ENCODE measurements around the gene ADGRG3. TPM values are rescaled to one million over a fixed set of nuclear protein-coding genes. Genes with fewer than 3 reads are reported as not detected.

The ADGRG3 gene
- total RNA-seq, 1 experiment from 2014 or later, result not detected

- Histone ChIP-seq H3K4me3 (peak within 1 kb of the TSS; percentile 90), H3K79me2 (ENCODE audit: low read depth) (peaks cover 6% of the 10 kb centered on the region; the same call in 1 of the 2 replicates), H3F3A (ENCODE audit: insufficient read depth, low read depth) (peaks cover 22% of the 10 kb centered on the region; the same call in 1 of the 2 replicates), H3K27ac (peak within 1 kb of the TSS; percentile 64), H4K20me1 (ENCODE audit: insufficient read depth) (no peaks in the 10 kb centered on the region), H2AFZ (peak within 1 kb of the TSS; percentile 91), H3K4me1 (replicated peaks; ENCODE audit: insufficient read depth) (peaks cover 18% of the 10 kb centered on the region), H3K36me3 (ENCODE audit: low read depth) (no peaks in the 10 kb centered on the region; the same call in 1 of the 2 replicates), H3K4me2 (peak within 1 kb of the TSS; percentile 89), H3K9me2 (ENCODE audit: insufficient read depth) (no peaks in the 10 kb centered on the region), H3K27me3 (ENCODE audit: insufficient read depth, low read depth) (no peaks in the 10 kb centered on the region), H3K9me3 (ENCODE audit: insufficient read depth, low read depth) (no peaks in the 10 kb centered on the region)
- ChIA-PET POLR2A (ENCODE audit: unreplicated experiment) (interaction anchor here (0.5 to 0.6 kb wide), 4 partner anchors 10 to 780 kb away, joined by 3 to 21 read pairs (median 4); no protein-coding TSS in a partner anchor), CTCF (interaction anchor here (0.5 to 1.3 kb wide), 10 partner anchors 13 to 386 kb away, joined by 3 to 11 read pairs (median 4); no protein-coding TSS in a partner anchor)
- no peak for DNase-seq
- TF ChIP-seq EZH2 (IDR thresholded peaks at IDR 0.05; ENCODE audit: low read depth), result no peak
- TF ChIP-seq, protein P1, sequence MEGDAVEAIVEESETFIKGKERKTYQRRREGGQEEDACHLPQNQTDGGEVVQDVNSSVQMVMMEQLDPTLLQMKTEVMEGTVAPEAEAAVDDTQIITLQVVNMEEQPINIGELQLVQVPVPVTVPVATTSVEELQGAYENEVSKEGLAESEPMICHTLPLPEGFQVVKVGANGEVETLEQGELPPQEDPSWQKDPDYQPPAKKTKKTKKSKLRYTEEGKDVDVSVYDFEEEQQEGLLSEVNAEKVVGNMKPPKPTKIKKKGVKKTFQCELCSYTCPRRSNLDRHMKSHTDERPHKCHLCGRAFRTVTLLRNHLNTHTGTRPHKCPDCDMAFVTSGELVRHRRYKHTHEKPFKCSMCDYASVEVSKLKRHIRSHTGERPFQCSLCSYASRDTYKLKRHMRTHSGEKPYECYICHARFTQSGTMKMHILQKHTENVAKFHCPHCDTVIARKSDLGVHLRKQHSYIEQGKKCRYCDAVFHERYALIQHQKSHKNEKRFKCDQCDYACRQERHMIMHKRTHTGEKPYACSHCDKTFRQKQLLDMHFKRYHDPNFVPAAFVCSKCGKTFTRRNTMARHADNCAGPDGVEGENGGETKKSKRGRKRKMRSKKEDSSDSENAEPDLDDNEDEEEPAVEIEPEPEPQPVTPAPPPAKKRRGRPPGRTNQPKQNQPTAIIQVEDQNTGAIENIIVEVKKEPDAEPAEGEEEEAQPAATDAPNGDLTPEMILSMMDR (conservative IDR thresholded peaks at IDR 0.05), result no peak
- intact Hi-C loops (cut with micrococcal nuclease; ENCODE audit: unreplicated experiment), result loop anchor here (1.0 to 5.0 kb wide), 4 partner anchors 126 to 265 kb away; partner anchors contain the start of gene USB1
- BruUV-seq (replicated peaks), result no TSS peak
Measured at GRCh38 chr16:57735755-57736418, 67.8 kb downstream of the ADGRG3 start, which contains the start of gene KATNB1. Gene KATNB1 (plus strand): TSS chr16:57735770. CDS start chr16:57737244, 1,474 bp downstream.

DNA sequence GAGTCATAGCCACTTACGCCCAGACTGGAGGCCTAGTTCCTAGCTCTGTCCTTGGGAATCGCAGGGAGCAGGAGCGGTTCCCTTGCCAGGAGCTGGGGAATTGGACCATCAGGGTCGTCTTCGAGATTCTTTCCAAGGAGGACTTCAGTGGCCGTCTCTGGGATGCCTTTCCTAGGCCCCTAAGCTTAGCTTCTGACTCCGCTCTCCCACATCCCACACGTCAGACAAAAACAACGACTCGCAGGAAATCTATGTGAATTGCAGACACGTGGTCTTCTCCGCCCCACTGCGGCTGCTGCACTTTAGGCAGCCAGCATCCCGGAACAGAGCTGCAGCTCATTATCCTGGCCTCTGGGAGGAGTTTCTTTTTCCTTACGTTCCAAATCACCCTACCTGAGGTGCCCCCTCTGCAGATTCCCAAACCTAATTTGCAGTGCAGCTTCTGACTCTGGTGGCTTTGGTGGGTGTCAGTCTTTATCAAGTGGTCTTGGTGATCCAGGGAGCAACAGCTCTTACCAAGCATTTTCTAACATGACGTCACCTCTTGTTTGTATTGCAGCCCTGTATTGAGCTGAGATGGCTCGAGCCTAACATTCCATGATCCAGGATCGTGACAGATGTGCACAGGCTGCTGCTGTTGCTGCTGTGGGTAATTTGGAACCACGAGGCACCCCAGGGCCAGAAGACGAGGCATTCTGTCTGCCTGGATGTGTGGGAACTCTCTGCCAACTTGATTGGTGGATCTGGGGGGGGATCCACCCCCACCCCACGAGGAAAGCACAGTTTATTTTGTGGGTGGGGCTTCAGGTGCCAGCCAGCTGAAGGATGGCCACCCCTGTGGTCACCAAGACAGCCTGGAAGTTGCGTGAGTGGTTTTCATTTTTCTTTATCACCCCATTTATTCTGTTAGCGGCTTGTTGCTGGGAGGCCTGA is 68.6 kb downstream of the ADGRG3 start:
- peaks cover 22% of the 10 kb centered on the region; the same call in 1 of the 2 replicates for H3F3A ChIP-seq (ENCODE audit: insufficient read depth, low read depth)
- H4K20me1 ChIP-seq (ENCODE audit: insufficient read depth), result no peaks in the 10 kb centered on the region
- H3K9me3 ChIP-seq (ENCODE audit: insufficient read depth, low read depth), result no peaks in the 10 kb centered on the region
- TF ChIP-seq EZH2 (IDR thresholded peaks at IDR 0.05; ENCODE audit: low read depth), result no peak
- TF ChIP-seq, protein P1 (conservative IDR thresholded peaks at IDR 0.05), result no peak; the same call in 1 of the 2 replicates
- peak overlapping the region; percentile 54 for H3K27ac ChIP-seq
- H3K27me3 ChIP-seq (ENCODE audit: insufficient read depth, low read depth), result no peaks in the 10 kb centered on the region
- no peaks in the 10 kb centered on the region; the same call in 1 of the 2 replicates for H3K36me3 ChIP-seq (ENCODE audit: low read depth)
- H2AFZ ChIP-seq, result peak overlapping the region; percentile 90
- intact Hi-C loops (cut with micrococcal nuclease; ENCODE audit: unreplicated experiment), result loop anchor here (5.0 kb wide), 3 partner anchors 126 to 159 kb away; no protein-coding TSS in a partner anchor
- H3K9me2 ChIP-seq (ENCODE audit: insufficient read depth), result no peaks in the 10 kb centered on the region
- TSS peak; percentile 42 for BruUV-seq (replicated peaks)
- CTCF ChIA-PET, result interaction anchor here (0.5 to 1.3 kb wide), 8 partner anchors 14 to 385 kb away, joined by 3 to 11 read pairs (median 4); no protein-coding TSS in a partner anchor
- peak overlapping the region; percentile 79 for H3K4me3 ChIP-seq
- H3K4me1 ChIP-seq (replicated peaks; ENCODE audit: insufficient read depth), result peaks cover 18% of the 10 kb centered on the region
- peaks cover 6% of the 10 kb centered on the region; the same call in 1 of the 2 replicates for H3K79me2 ChIP-seq (ENCODE audit: low read depth)
- peak; percentile 55 to 62 for DNase-seq
- POLR2A ChIA-PET (ENCODE audit: unreplicated experiment), result interaction anchor here (0.6 kb wide), 3 partner anchors 11 to 288 kb away, joined by 3 to 21 read pairs (median 4); no protein-coding TSS in a partner anchor
- H3K4me2 ChIP-seq, result peak overlapping the region; percentile 89

DNA sequence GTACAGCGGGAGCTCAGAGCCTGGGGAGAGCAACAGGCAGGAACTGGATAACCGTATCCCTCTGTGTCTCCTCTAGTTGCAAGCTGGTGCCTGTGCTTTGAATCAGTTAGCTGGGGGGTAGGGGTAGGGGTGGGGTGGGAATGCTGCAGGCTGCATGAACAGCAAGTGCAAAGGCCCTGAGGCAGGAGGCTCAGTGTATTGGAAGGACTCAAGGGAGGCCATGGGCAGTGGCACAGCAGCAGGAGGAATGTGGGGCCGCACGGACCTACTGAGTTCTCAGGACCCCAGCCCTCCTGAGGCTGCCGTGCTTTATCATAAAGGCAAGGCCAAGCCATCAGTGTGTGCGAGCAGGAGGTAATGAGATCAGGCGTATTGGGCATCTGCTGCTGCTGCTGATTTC is 70.7 kb downstream of the ADGRG3 start:
- intact Hi-C loops (cut with micrococcal nuclease; ENCODE audit: unreplicated experiment), result loop anchor here (5.0 kb wide), 3 partner anchors 123 to 162 kb away; no protein-coding TSS in a partner anchor
- DNase-seq, result no peak
- Histone ChIP-seq H3K9me2 (ENCODE audit: insufficient read depth) (no peaks in the 10 kb centered on the region), H3K4me1 (replicated peaks; ENCODE audit: insufficient read depth) (peaks cover 17% of the 10 kb centered on the region), H3K4me3 (no peak overlapping the region), H3F3A (ENCODE audit: insufficient read depth, low read depth) (peaks cover 22% of the 10 kb centered on the region; the same call in 1 of the 2 replicates), H3K9me3 (ENCODE audit: insufficient read depth, low read depth) (no peaks in the 10 kb centered on the region), H3K36me3 (ENCODE audit: low read depth) (no peaks in the 10 kb centered on the region; the same call in 1 of the 2 replicates), H2AFZ (no peak overlapping the region), H3K27ac (no peak overlapping the region), H3K27me3 (ENCODE audit: insufficient read depth, low read depth) (no peaks in the 10 kb centered on the region), H3K79me2 (ENCODE audit: low read depth) (peaks cover 6% of the 10 kb centered on the region; the same call in 1 of the 2 replicates), H4K20me1 (ENCODE audit: insufficient read depth) (no peaks in the 10 kb centered on the region), H3K4me2 (no peak overlapping the region)
- CTCF ChIA-PET, result no interaction called here
- POLR2A ChIA-PET (ENCODE audit: unreplicated experiment), result interaction anchor here (0.6 kb wide), 1 partner anchor 113 kb away, joined by 12 read pairs; no protein-coding TSS in a partner anchor
- TF ChIP-seq, protein P1 (conservative IDR thresholded peaks at IDR 0.05), result no peak
- TF ChIP-seq EZH2 (IDR thresholded peaks at IDR 0.05; ENCODE audit: low read depth), result no peak
- BruUV-seq (replicated peaks), result no TSS peak

All from PC-9 (cell line).